ENCODE results near the gene CLSTN2. TPM values are rescaled to one million over a fixed set of nuclear protein-coding genes. Genes with fewer than 3 reads are reported as not detected.

CLSTN2 gene
- total and polyA plus RNA-seq, 12 donors, result 0.67 to 17.8 (median 5.3) TPM

- no peaks in the 10 kb centered on the region for H3K36me3 ChIP-seq (replicated peaks in 1 of 2)
- 76 to 85% (median 84%) methylated on average over 5 of the region's 5 CpGs for WGBS, 4 donors
- DNase-seq, result no peak
- no peak overlapping the region for H3K27ac ChIP-seq
- TF ChIP-seq CTCF (IDR thresholded peaks at IDR 0.05) (no peak), POLR2A (IDR thresholded peaks at IDR 0.05) (no peak)
- no peaks in the 10 kb centered on the region for H3K4me1 ChIP-seq (replicated peaks in 1 of 2)
- no peak overlapping the region for H3K4me3 ChIP-seq
- intact Hi-C loops (cut with DNase I), result no loop called here
- H3K27me3 ChIP-seq, result no peaks in the 10 kb centered on the region
- no peaks in the 10 kb centered on the region for H3K9me3 ChIP-seq (replicated peaks in 1 of 3)
These were observed 199.4 kb downstream of the CLSTN2 start for GRCh38 chr3:140134231-140134965.

- no peak for TF ChIP-seq POLR2A (IDR thresholded peaks at IDR 0.05)
- Histone ChIP-seq H3K4me1 (replicated peaks in 1 of 2) (no peaks in the 10 kb centered on the region), H3K27me3 (no peaks in the 10 kb centered on the region), H3K36me3 (replicated peaks in 1 of 2) (no peaks in the 10 kb centered on the region), H3K4me3 (no peak overlapping the region), H3K9me3 (replicated peaks in 1 of 3) (no peaks in the 10 kb centered on the region), H3K27ac (no peak overlapping the region)
- 55 to 71% (median 62%) methylated on average over 4 of the region's 4 CpGs for WGBS, 4 donors
- intact Hi-C loops (cut with DNase I), result no loop called here
- no peak for DNase-seq
These were observed 200.5 kb downstream of the CLSTN2 start for GRCh38 chr3:140135461-140135860.

GRCh38 chr3:140143367-140144069 is 208.5 kb downstream of the CLSTN2 start:
- Histone ChIP-seq H3K27me3 (no peaks in the 10 kb centered on the region), H3K27ac (no peak overlapping the region), H3K4me3 (no peak overlapping the region), H3K9me3 (replicated peaks in 1 of 3) (no peaks in the 10 kb centered on the region), H3K36me3 (replicated peaks in 1 of 2) (no peaks in the 10 kb centered on the region), H3K4me1 (replicated peaks in 1 of 2) (no peaks in the 10 kb centered on the region)
- no peak for DNase-seq
- intact Hi-C loops (cut with DNase I), result no loop called here
- no peak for TF ChIP-seq POLR2A (IDR thresholded peaks at IDR 0.05)
- 79 to 92% (median 85%) methylated on average over 5 of the region's 5 CpGs for WGBS, 4 donors

- H3K4me3 ChIP-seq, result no peak overlapping the region
- no peaks in the 10 kb centered on the region for H3K9me3 ChIP-seq (replicated peaks in 1 of 3)
- intact Hi-C loops (cut with DNase I), result no loop called here
- H3K27ac ChIP-seq, result no peak overlapping the region
- H3K27me3 ChIP-seq, result no peaks in the 10 kb centered on the region
- no peak for DNase-seq
- TF ChIP-seq POLR2A (IDR thresholded peaks at IDR 0.05), result no peak
- no peak for TF ChIP-seq CTCF (IDR thresholded peaks at IDR 0.05)
- no peaks in the 10 kb centered on the region for H3K4me1 ChIP-seq (replicated peaks in 1 of 2)
- WGBS, 4 donors, result 74 to 89% (median 82%) methylated on average over 2 of the region's 2 CpGs
- no peaks in the 10 kb centered on the region for H3K36me3 ChIP-seq (replicated peaks in 1 of 2)
These were observed 210.5 kb downstream of the CLSTN2 start for GRCh38 chr3:140145528-140145927.

GRCh38 chr3:140146668-140147067 is 211.7 kb downstream of the CLSTN2 start:
- Histone ChIP-seq H3K4me1 (replicated peaks in 1 of 2) (no peaks in the 10 kb centered on the region), H3K27ac (no peak overlapping the region), H3K4me3 (no peak overlapping the region), H3K9me3 (replicated peaks in 1 of 3) (no peaks in the 10 kb centered on the region), H3K27me3 (no peaks in the 10 kb centered on the region), H3K36me3 (replicated peaks in 1 of 2) (no peaks in the 10 kb centered on the region)
- no peak for DNase-seq
- intact Hi-C loops (cut with DNase I), result no loop called here
- TF ChIP-seq POLR2A (IDR thresholded peaks at IDR 0.05) (no peak), CTCF (IDR thresholded peaks at IDR 0.05) (no peak)
